ENCODE data around the gene MFSD6. TPM values are rescaled to one million over a fixed set of nuclear protein-coding genes. Genes with fewer than 3 reads are reported as not detected.

The MFSD6 gene
- total RNA-seq, 1 donor from 2014 or later: 50.5 TPM

- H3K27ac ChIP-seq: no peak overlapping the region
- no peaks in the 10 kb centered on the region for H3K27me3 ChIP-seq (ENCODE audit: low read depth)
- DNase-seq (no peak), ATAC-seq (peak in 1 of 2 donors; percentile 62)
- intact Hi-C loops (cut with DNase I): no loop called here
- no peaks in the 10 kb centered on the region for H3K9me3 ChIP-seq
- H3K4me1 ChIP-seq: no peaks in the 10 kb centered on the region
- peaks cover 22% of the 10 kb centered on the region for H3K36me3 ChIP-seq
- no peak for TF ChIP-seq CTCF (IDR thresholded peaks at IDR 0.05)
- no peak overlapping the region for H3K4me3 ChIP-seq
These were observed 104.5 kb downstream of the MFSD6 start for GRCh38 chr2:190512539-190513095.

GRCh38 chr2:190513877-190514276 is 105.7 kb downstream of the MFSD6 start:
- intact Hi-C loops (cut with DNase I): no loop called here

GRCh38 chr2:190514676-190515075 is 106.5 kb downstream of the MFSD6 start:
- no peak for TF ChIP-seq CTCF (IDR thresholded peaks at IDR 0.05)

More at GRCh38 chr2:190513877-190514276, 105.7 kb downstream of the MFSD6 start:
- Histone ChIP-seq H3K9me3 (no peaks in the 10 kb centered on the region), H3K27me3 (ENCODE audit: low read depth) (no peaks in the 10 kb centered on the region), H3K4me1 (no peaks in the 10 kb centered on the region), H3K27ac (no peak overlapping the region), H3K4me3 (no peak overlapping the region), H3K36me3 (peaks cover 20% of the 10 kb centered on the region)
- ATAC-seq (no peak), DNase-seq (no peak)
- no peak for TF ChIP-seq CTCF (IDR thresholded peaks at IDR 0.05)

GRCh38 chr2:190515687-190516086 is 107.5 kb downstream of the MFSD6 start:
- no peaks in the 10 kb centered on the region for H3K4me1 ChIP-seq
- DNase-seq (no peak), ATAC-seq (no peak)
- H3K27ac ChIP-seq: no peak overlapping the region
- no peak overlapping the region for H3K4me3 ChIP-seq
- TF ChIP-seq CTCF (IDR thresholded peaks at IDR 0.05): no peak
- H3K9me3 ChIP-seq: no peaks in the 10 kb centered on the region
- H3K36me3 ChIP-seq: peaks cover 8% of the 10 kb centered on the region
- intact Hi-C loops (cut with DNase I): no loop called here
- no peaks in the 10 kb centered on the region for H3K27me3 ChIP-seq (ENCODE audit: low read depth)

More at GRCh38 chr2:190514676-190515075, 106.5 kb downstream of the MFSD6 start:
- ATAC-seq: no peak
- peaks cover 14% of the 10 kb centered on the region for H3K36me3 ChIP-seq
- DNase-seq: no peak
- H3K27ac ChIP-seq: no peak overlapping the region
- no peaks in the 10 kb centered on the region for H3K4me1 ChIP-seq
- no peaks in the 10 kb centered on the region for H3K9me3 ChIP-seq
- intact Hi-C loops (cut with DNase I): no loop called here
- no peaks in the 10 kb centered on the region for H3K27me3 ChIP-seq (ENCODE audit: low read depth)
- H3K4me3 ChIP-seq: no peak overlapping the region

- Histone ChIP-seq H3K9me3 (no peaks in the 10 kb centered on the region), H3K4me1 (no peaks in the 10 kb centered on the region), H3K27ac (no peak overlapping the region), H3K27me3 (ENCODE audit: low read depth) (no peaks in the 10 kb centered on the region), H3K4me3 (no peak overlapping the region), H3K36me3 (peaks cover 8% of the 10 kb centered on the region)
- DNase-seq (no peak), ATAC-seq (no peak)
- TF ChIP-seq CTCF (IDR thresholded peaks at IDR 0.05): no peak
- intact Hi-C loops (cut with DNase I): no loop called here
These were observed 109.3 kb downstream of the MFSD6 start for GRCh38 chr2:190517468-190517867.

Measured in lower lobe of right lung (tissue), 2 donors.